ENCODE measurements around the gene PCSK7. TPM values are rescaled to one million over a fixed set of nuclear protein-coding genes. Genes with fewer than 3 reads are reported as not detected.

Gene PCSK7
- total and polyA plus RNA-seq, 12 donors, result 22.6 to 54.4 (median 42.2) TPM

DNA sequence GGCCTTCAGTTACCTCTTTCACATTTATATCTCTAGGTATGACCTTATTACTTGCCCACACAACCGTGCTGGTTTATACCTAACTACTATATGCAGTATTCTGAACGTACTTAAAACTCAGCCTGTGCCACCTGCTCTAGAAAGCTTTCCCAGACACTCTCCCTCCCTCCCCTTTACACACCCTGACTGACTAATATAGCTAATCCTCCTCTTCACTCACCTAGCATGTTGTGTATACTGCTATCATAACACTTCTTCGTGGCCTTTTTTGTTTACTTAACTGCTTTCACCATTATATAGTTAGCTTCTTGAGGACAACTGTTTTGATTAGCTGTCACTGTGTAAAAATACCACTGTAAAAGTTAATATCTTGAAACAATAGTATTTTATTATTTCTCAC is 24.1 kb upstream of the PCSK7 start:
- no peak overlapping the region for H3K27ac ChIP-seq
- intact Hi-C loops (cut with DNase I), result no loop called here
- no peak overlapping the region for H3K4me3 ChIP-seq
- H3K4me1 ChIP-seq (replicated peaks in 1 of 2), result no peaks in the 10 kb centered on the region
- H3K27me3 ChIP-seq, result no peaks in the 10 kb centered on the region
- TF ChIP-seq POLR2A (IDR thresholded peaks at IDR 0.05), result no peak
- TF ChIP-seq, protein P1, sequence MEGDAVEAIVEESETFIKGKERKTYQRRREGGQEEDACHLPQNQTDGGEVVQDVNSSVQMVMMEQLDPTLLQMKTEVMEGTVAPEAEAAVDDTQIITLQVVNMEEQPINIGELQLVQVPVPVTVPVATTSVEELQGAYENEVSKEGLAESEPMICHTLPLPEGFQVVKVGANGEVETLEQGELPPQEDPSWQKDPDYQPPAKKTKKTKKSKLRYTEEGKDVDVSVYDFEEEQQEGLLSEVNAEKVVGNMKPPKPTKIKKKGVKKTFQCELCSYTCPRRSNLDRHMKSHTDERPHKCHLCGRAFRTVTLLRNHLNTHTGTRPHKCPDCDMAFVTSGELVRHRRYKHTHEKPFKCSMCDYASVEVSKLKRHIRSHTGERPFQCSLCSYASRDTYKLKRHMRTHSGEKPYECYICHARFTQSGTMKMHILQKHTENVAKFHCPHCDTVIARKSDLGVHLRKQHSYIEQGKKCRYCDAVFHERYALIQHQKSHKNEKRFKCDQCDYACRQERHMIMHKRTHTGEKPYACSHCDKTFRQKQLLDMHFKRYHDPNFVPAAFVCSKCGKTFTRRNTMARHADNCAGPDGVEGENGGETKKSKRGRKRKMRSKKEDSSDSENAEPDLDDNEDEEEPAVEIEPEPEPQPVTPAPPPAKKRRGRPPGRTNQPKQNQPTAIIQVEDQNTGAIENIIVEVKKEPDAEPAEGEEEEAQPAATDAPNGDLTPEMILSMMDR (IDR thresholded peaks at IDR 0.05), result no peak
- DNase-seq, result no peak
- WGBS, 4 donors, result 87 to 94% (median 92%) methylated on average over 3 of the region's 3 CpGs
- peaks cover 0 to 2% of the 10 kb centered on the region in 2 donors for H3K36me3 ChIP-seq (replicated peaks in 1 of 2)
- no peaks in the 10 kb centered on the region for H3K9me3 ChIP-seq (replicated peaks in 1 of 3)

- WGBS, 4 donors, result 90 to 97% (median 96%) methylated on average over 7 to 10 of the region's 10 CpGs
- peaks cover 0 to 33% of the 10 kb centered on the region in 2 donors for H3K36me3 ChIP-seq (replicated peaks in 1 of 2)
- no peak for TF ChIP-seq POLR2A (IDR thresholded peaks at IDR 0.05)
- TF ChIP-seq, protein P1 (IDR thresholded peaks at IDR 0.05), result no peak
- no peaks in the 10 kb centered on the region for H3K9me3 ChIP-seq (replicated peaks in 1 of 3)
- H3K27ac ChIP-seq, result no peak overlapping the region
- no peak overlapping the region for H3K4me3 ChIP-seq
- intact Hi-C loops (cut with DNase I), result no loop called here
- no peaks in the 10 kb centered on the region for H3K4me1 ChIP-seq (replicated peaks in 1 of 2)
- no peak for DNase-seq
- H3K27me3 ChIP-seq, result no peaks in the 10 kb centered on the region
These were observed 19.6 kb upstream of the PCSK7 start for GRCh38 chr11:117251506-117251905.

DNA sequence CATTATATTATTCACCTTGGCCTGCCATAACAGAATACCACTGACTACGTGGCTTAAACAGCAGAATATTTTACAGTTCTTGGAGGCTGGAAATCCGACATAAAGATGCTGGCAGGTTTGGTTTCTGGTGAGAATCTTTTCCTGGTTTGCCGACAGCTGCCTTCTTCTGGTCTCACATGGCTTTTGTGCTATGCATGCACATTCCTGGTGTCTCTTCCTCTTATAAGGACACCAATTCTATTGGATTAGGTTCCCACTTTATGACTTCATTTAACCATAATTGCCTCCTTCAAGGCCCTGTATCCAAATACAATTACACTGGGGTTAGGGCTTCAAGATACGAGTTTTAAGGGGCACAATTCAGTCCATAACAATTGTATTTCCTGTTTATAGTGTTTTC is 17.7 kb upstream of the PCSK7 start:
- H3K4me3 ChIP-seq, result no peak overlapping the region
- intact Hi-C loops (cut with DNase I), result loop anchor here in 1 of 2 donors (10.0 kb wide), 1 partner anchor 65 kb away; the partner anchor contains the start of gene BACE1
- DNase-seq, result no peak
- 87 to 94% (median 89%) methylated on average over 4 of the region's 4 CpGs for WGBS, 4 donors
- peaks cover 0 to 52% of the 10 kb centered on the region in 2 donors for H3K36me3 ChIP-seq (replicated peaks in 1 of 2)
- H3K27me3 ChIP-seq, result no peaks in the 10 kb centered on the region
- no peaks in the 10 kb centered on the region for H3K9me3 ChIP-seq (replicated peaks in 1 of 3)
- H3K27ac ChIP-seq, result no peak overlapping the region
- no peaks in the 10 kb centered on the region for H3K4me1 ChIP-seq (replicated peaks in 1 of 2)
- TF ChIP-seq POLR2A (IDR thresholded peaks at IDR 0.05), result no peak
- TF ChIP-seq, protein P1 (IDR thresholded peaks at IDR 0.05), result no peak

GRCh38 chr11:117248341-117248740 is 16.5 kb upstream of the PCSK7 start:
- DNase-seq, result no peak
- no peaks in the 10 kb centered on the region for H3K4me1 ChIP-seq (replicated peaks in 1 of 2)
- intact Hi-C loops (cut with DNase I), result loop anchor here in 1 of 2 donors (10.0 kb wide), 1 partner anchor 66 kb away; the partner anchor contains the start of gene BACE1
- H3K4me3 ChIP-seq, result no peak overlapping the region
- H3K27ac ChIP-seq, result no peak overlapping the region
- peaks cover 0 to 64% of the 10 kb centered on the region in 2 donors for H3K36me3 ChIP-seq (replicated peaks in 1 of 2)
- no peak for TF ChIP-seq POLR2A (IDR thresholded peaks at IDR 0.05)
- TF ChIP-seq, protein P1 (IDR thresholded peaks at IDR 0.05), result no peak
- 95 to 97% (median 96%) methylated on average over 4 of the region's 4 CpGs for WGBS, 4 donors
- no peaks in the 10 kb centered on the region for H3K9me3 ChIP-seq (replicated peaks in 1 of 3)
- no peaks in the 10 kb centered on the region for H3K27me3 ChIP-seq

All from adrenal gland (tissue), 12 donors.